Liver (tissue), 9 donors: ENCODE data around the gene ZNF532. TPM values are rescaled to one million over a fixed set of nuclear protein-coding genes. Genes with fewer than 3 reads are reported as not detected.

Source experiments
- DNase-seq: peaks from one replicate; pipeline ENCODE4 v3.0.0-alpha.2; 2017; ENCODE audit warnings: low spot score
- H3K27ac ChIP-seq, 2 donors: one replicate each; pipeline ENCODE4 v1.7.0; 2013; ENCODE audit warnings: inconsistent platforms in 2 of 2, low read length in 2 of 2, control low read depth in 1 of 2, low read depth in 1 of 2, mild to moderate bottlenecking in 1 of 2
- H3K27me3 ChIP-seq, 4 donors: one replicate each; pipeline versions ENCODE4 v1.6.1 to v1.7.0; 2013; ENCODE audit warnings: low read length in 3 of 4, inconsistent platforms in 1 of 4, mild to moderate bottlenecking in 1 of 4, moderate library complexity in 1 of 4; ENCODE audit not compliant: control insufficient read depth in 4 of 4, insufficient read depth in 4 of 4
- H3K36me3 ChIP-seq, 4 donors: one replicate each; pipeline versions ENCODE4 v1.6.1 to v1.7.0; 2013; ENCODE audit warnings: low read length in 3 of 4, mild to moderate bottlenecking in 3 of 4, low read depth in 1 of 4, moderate library complexity in 1 of 4; ENCODE audit not compliant: control insufficient read depth in 4 of 4, insufficient read depth in 3 of 4
- H3K4me1 ChIP-seq, 4 donors: one replicate each; pipeline versions ENCODE4 v1.6.1 to v1.7.0; 2013; ENCODE audit warnings: low read length in 3 of 4, mild to moderate bottlenecking in 3 of 4, moderate library complexity in 1 of 4; ENCODE audit not compliant: control insufficient read depth in 4 of 4, insufficient read depth in 4 of 4
- H3K4me3 ChIP-seq, 3 donors: one replicate each; pipeline versions ENCODE4 v1.6.1 to v1.7.0; 2013; ENCODE audit warnings: low read length in 3 of 3, control low read depth in 1 of 3, low read depth in 1 of 3, mild to moderate bottlenecking in 1 of 3
- H3K9ac ChIP-seq, 2 donors: one replicate each; pipeline ENCODE4 v1.7.0; 2013; ENCODE audit warnings: low read length in 2 of 2, mild to moderate bottlenecking in 2 of 2, moderate library complexity in 2 of 2, control low read depth in 1 of 2, low read depth in 1 of 2
- H3K9me3 ChIP-seq, 4 donors: one replicate each; pipeline versions ENCODE4 v1.6.1 to v1.7.0; 2013; ENCODE audit warnings: low read length in 3 of 4; ENCODE audit not compliant: control insufficient read depth in 4 of 4
- ATF3 ChIP-seq: IDR thresholded peaks from 2 replicates; pipeline ENCODE4 v1.6.1; 2016; ENCODE audit warnings: antibody characterized with exemption
- CTCF ChIP-seq: fragments of 150-350 bp; IDR thresholded peaks from 2 replicates; pipeline ENCODE4 v1.5.1; 2017; ENCODE audit warnings: improper control_type of control experiment, low read depth, low read length; ENCODE audit not compliant: missing input control
- EGR1 ChIP-seq, 2 donors: IDR thresholded peaks; 2 replicates each; pipeline ENCODE4 v1.6.1; 2016 to 2018; ENCODE audit warnings: antibody characterized with exemption in 2 of 2, low read depth in 2 of 2
- FOXA2 ChIP-seq: IDR thresholded peaks from 2 replicates; pipeline ENCODE4 v1.6.1; 2016; ENCODE audit warnings: antibody characterized with exemption
- GABPA ChIP-seq, 2 donors: IDR thresholded peaks in 1 of 2; conservative IDR thresholded peaks in 1 of 2; 2 replicates each; pipeline ENCODE4 v1.6.1; 2016; ENCODE audit warnings: antibody characterized with exemption in 2 of 2, mild to moderate bottlenecking in 1 of 2, moderate library complexity in 1 of 2
- HNF4A ChIP-seq, 2 donors: conservative IDR thresholded peaks; 2 replicates each; pipeline ENCODE4 v1.6.1; 2016; ENCODE audit warnings: antibody characterized with exemption in 2 of 2, mild to moderate bottlenecking in 2 of 2
- HNF4G ChIP-seq: IDR thresholded peaks from 2 replicates; pipeline ENCODE4 v1.6.1; 2016; ENCODE audit warnings: antibody characterized with exemption
- JUND ChIP-seq, 2 donors: IDR thresholded peaks; 2 replicates each; pipeline ENCODE4 v1.6.1; 2016; ENCODE audit warnings: antibody characterized with exemption in 2 of 2
- MAX ChIP-seq: IDR thresholded peaks from 2 replicates; pipeline ENCODE4 v1.6.1; 2016; ENCODE audit warnings: antibody characterized with exemption
- RAD21 ChIP-seq, 2 donors: IDR thresholded peaks; 2 replicates each; pipeline ENCODE4 v1.6.1; 2016; ENCODE audit warnings: antibody characterized with exemption in 2 of 2, mild to moderate bottlenecking in 2 of 2
- REST ChIP-seq: IDR thresholded peaks from 2 replicates; pipeline ENCODE4 v1.6.1; 2016; ENCODE audit warnings: antibody characterized with exemption, mild to moderate bottlenecking
- RXRA ChIP-seq, 2 donors: IDR thresholded peaks; 2 replicates each; pipeline ENCODE4 v1.6.1; 2017 to 2018; ENCODE audit warnings: antibody characterized with exemption in 2 of 2, mild to moderate bottlenecking in 1 of 2
- SP1 ChIP-seq: IDR thresholded peaks from 2 replicates; pipeline ENCODE4 v1.6.1; 2018; ENCODE audit warnings: antibody characterized with exemption, mild to moderate bottlenecking
- TAF1 ChIP-seq: conservative IDR thresholded peaks from 2 replicates; pipeline ENCODE4 v1.6.1; 2016; ENCODE audit warnings: antibody characterized with exemption, mild to moderate bottlenecking
- YY1 ChIP-seq: IDR thresholded peaks from 2 replicates; pipeline ENCODE4 v1.6.1; 2016; ENCODE audit warnings: antibody characterized with exemption, mild to moderate bottlenecking
- ZBTB33 ChIP-seq: IDR thresholded peaks from 2 replicates; pipeline ENCODE4 v1.6.1; 2016; ENCODE audit warnings: antibody characterized with exemption
- WGBS: extraction: QIAGEN DNeasy Blood & Tissue Kit; methylation state at CpG from one replicate; pipeline ENCODE4 v1.1.7; 2013; 5-methylcytosine and 5-hydroxymethylcytosine counted together
- polyA plus RNA-seq, 2 donors: library from polyadenylated mRNA; stranded (reverse) in 1 of 2; unstranded in 1 of 2; fragments of 200-250 nt in 1 of 2; fragments of >200 nt in 1 of 2; fragmentation: Nextera tagmentation in 1 of 2; extraction: Ambion mirVana in 1 of 2; gene quantifications; one replicate each; pipeline versions ENCODE4 v1.2.1 to v1.2.3, GENCODE V29; 2013 to 2015
- total RNA-seq, 2 donors: library from RNA; depleted of rRNA; stranded (reverse); fragments of >200 nt; gene quantifications; one replicate each; pipeline ENCODE4 v1.2.3, GENCODE V29; 2014
- donor health status: healthy.
- donor health status: healthy.
- donor health status: healthy.
- donor health status: healthy.
- donor health status: healthy.

ZNF532 gene
- total and polyA plus RNA-seq, 4 donors = 0.68 to 5.6 (median 2.5) TPM

- no peak for TF ChIP-seq EGR1 (IDR thresholded peaks at IDR 0.05; ENCODE audit: low read depth in 2 of 2)
- no peak for TF ChIP-seq GABPA (IDR thresholded peaks at IDR 0.05 in 1 of 2, conservative IDR thresholded peaks at IDR 0.05 in 1 of 2)
- no peak for TF ChIP-seq MAX
- TF ChIP-seq SP1 = no peak
- TF ChIP-seq RXRA (IDR thresholded peaks at IDR 0.05) = no peak
- Histone ChIP-seq H3K27me3 (no peaks in the 10 kb centered on the region), H3K27ac (no peak overlapping the region), H3K4me3 (no peak overlapping the region), H3K9ac (no peak overlapping the region), H3K9me3 (no peaks in the 10 kb centered on the region), H3K4me1 (peaks cover 0 to 3% (median 0%) of the 10 kb centered on the region in 4 donors), H3K36me3 (peaks cover 0 to 3% (median 0%) of the 10 kb centered on the region in 4 donors)
- 98% methylated on average over 1 of the region's 1 CpG for WGBS
- no peak for DNase-seq
These were observed 95.8 kb downstream of the ZNF532 start for GRCh38 chr18:58960508-58960907.

GRCh38 chr18:58960946-58961722 lies 96.5 kb downstream of the ZNF532 start:
- H3K9ac ChIP-seq = no peak overlapping the region
- no peak for DNase-seq
- H3K4me1 ChIP-seq = no peaks in the 10 kb centered on the region
- H3K27me3 ChIP-seq = no peaks in the 10 kb centered on the region
- no peak for TF ChIP-seq TAF1
- TF ChIP-seq REST = no peak
- no peak for TF ChIP-seq CTCF
- no peak for TF ChIP-seq GABPA (IDR thresholded peaks at IDR 0.05 in 1 of 2, conservative IDR thresholded peaks at IDR 0.05 in 1 of 2)
- no peak for TF ChIP-seq EGR1 (IDR thresholded peaks at IDR 0.05; ENCODE audit: low read depth in 2 of 2)
- no peak for TF ChIP-seq FOXA2
- TF ChIP-seq RAD21 (IDR thresholded peaks at IDR 0.05) = no peak
- no peak for TF ChIP-seq YY1
- no peak for TF ChIP-seq ZBTB33
- TF ChIP-seq HNF4G = no peak
- no peak for TF ChIP-seq ATF3
- TF ChIP-seq MAX = no peak
- no peak for TF ChIP-seq RXRA (IDR thresholded peaks at IDR 0.05)
- no peak for TF ChIP-seq JUND (IDR thresholded peaks at IDR 0.05)
- TF ChIP-seq SP1 = no peak
- no peak for TF ChIP-seq HNF4A (conservative IDR thresholded peaks at IDR 0.05)
- H3K36me3 ChIP-seq = peaks cover 0 to under 1% (median 0%) of the 10 kb centered on the region in 4 donors
- no peak overlapping the region for H3K27ac ChIP-seq
- no peaks in the 10 kb centered on the region for H3K9me3 ChIP-seq
- H3K4me3 ChIP-seq = no peak overlapping the region
- 94% methylated on average over 14 of the region's 14 CpGs for WGBS
